ENCODE data around the gene CENPA. TPM values are rescaled to one million over a fixed set of nuclear protein-coding genes. Genes with fewer than 3 reads are reported as not detected.

Gene CENPA
- total RNA-seq, 1 experiment from 2014 or later = 55.0 TPM

DNA sequence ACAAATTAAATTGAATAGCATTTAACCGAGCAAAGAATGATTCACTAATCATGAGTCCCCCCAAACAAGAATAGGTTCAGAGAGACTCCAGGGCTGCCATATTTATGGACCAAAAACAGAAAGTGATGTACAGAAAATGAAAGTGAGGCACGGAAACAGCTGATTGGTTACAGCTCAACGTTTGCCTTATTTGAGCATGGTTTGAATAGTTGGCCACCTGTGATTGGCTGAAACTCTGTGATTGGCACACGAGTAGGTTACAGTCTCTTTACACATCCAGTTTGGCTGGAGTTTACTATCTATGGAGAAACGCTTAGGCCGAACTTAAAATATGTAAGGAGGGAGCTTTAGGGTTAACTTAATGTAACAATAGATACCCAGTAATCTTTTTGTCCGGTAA is 35.1 kb downstream of the CENPA start:
- no peaks in the 10 kb centered on the region for H3K9me3 ChIP-seq (ENCODE audit: control insufficient read depth, insufficient read depth, low read depth, low read length)
- BruUV-seq (replicated peaks) = no TSS peak
- no peak overlapping the region for H3K4me3 ChIP-seq (ENCODE audit: low read depth in 2 of 2, low read length in 2 of 2)
- intact Hi-C loops (cut with micrococcal nuclease; ENCODE audit: unreplicated experiment) = no loop called here
- in situ Hi-C loops (cut with HindIII; ENCODE audit: low pct_unique_long_range_greater_than_20kb, low sequenced_read_pairs) = no loop called here
- no peak overlapping the region for H3K27ac ChIP-seq (ENCODE audit: low read length)
- no peaks in the 10 kb centered on the region for H3K36me3 ChIP-seq (ENCODE audit: control insufficient read depth, insufficient read depth, low read length)
- H3K4me1 ChIP-seq (ENCODE audit: control insufficient read depth, insufficient read depth, low read length) = no peaks in the 10 kb centered on the region
- H3K27me3 ChIP-seq (ENCODE audit: control insufficient read depth, insufficient read depth, low read length) = no peaks in the 10 kb centered on the region
- TF ChIP-seq TCF7L2 (IDR thresholded peaks at IDR 0.05; ENCODE audit: low read depth, low read length) (no peak), SIN3A (IDR thresholded peaks at IDR 0.05; ENCODE audit: borderline replicate concordance, insufficient read depth, low read depth, low read length) (no peak), POLR2AphosphoS5 (IDR thresholded peaks at IDR 0.05; ENCODE audit: low read depth, low read length) (no peak)
- TF ChIP-seq, protein P1, sequence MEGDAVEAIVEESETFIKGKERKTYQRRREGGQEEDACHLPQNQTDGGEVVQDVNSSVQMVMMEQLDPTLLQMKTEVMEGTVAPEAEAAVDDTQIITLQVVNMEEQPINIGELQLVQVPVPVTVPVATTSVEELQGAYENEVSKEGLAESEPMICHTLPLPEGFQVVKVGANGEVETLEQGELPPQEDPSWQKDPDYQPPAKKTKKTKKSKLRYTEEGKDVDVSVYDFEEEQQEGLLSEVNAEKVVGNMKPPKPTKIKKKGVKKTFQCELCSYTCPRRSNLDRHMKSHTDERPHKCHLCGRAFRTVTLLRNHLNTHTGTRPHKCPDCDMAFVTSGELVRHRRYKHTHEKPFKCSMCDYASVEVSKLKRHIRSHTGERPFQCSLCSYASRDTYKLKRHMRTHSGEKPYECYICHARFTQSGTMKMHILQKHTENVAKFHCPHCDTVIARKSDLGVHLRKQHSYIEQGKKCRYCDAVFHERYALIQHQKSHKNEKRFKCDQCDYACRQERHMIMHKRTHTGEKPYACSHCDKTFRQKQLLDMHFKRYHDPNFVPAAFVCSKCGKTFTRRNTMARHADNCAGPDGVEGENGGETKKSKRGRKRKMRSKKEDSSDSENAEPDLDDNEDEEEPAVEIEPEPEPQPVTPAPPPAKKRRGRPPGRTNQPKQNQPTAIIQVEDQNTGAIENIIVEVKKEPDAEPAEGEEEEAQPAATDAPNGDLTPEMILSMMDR (IDR thresholded peaks at IDR 0.05) = no peak
- TF ChIP-seq, protein P2, sequence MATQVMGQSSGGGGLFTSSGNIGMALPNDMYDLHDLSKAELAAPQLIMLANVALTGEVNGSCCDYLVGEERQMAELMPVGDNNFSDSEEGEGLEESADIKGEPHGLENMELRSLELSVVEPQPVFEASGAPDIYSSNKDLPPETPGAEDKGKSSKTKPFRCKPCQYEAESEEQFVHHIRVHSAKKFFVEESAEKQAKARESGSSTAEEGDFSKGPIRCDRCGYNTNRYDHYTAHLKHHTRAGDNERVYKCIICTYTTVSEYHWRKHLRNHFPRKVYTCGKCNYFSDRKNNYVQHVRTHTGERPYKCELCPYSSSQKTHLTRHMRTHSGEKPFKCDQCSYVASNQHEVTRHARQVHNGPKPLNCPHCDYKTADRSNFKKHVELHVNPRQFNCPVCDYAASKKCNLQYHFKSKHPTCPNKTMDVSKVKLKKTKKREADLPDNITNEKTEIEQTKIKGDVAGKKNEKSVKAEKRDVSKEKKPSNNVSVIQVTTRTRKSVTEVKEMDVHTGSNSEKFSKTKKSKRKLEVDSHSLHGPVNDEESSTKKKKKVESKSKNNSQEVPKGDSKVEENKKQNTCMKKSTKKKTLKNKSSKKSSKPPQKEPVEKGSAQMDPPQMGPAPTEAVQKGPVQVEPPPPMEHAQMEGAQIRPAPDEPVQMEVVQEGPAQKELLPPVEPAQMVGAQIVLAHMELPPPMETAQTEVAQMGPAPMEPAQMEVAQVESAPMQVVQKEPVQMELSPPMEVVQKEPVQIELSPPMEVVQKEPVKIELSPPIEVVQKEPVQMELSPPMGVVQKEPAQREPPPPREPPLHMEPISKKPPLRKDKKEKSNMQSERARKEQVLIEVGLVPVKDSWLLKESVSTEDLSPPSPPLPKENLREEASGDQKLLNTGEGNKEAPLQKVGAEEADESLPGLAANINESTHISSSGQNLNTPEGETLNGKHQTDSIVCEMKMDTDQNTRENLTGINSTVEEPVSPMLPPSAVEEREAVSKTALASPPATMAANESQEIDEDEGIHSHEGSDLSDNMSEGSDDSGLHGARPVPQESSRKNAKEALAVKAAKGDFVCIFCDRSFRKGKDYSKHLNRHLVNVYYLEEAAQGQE (IDR thresholded peaks at IDR 0.05; ENCODE audit: insufficient read depth in 1 of 2, low read depth in 2 of 2, low read length in 1 of 2) = no peak
- DNase-seq (ENCODE audit: low read depth, low spot score) (no peak), ATAC-seq (no peak)
- ChIA-PET POLR2A (no interaction called here), CTCF (no interaction called here)

DNA sequence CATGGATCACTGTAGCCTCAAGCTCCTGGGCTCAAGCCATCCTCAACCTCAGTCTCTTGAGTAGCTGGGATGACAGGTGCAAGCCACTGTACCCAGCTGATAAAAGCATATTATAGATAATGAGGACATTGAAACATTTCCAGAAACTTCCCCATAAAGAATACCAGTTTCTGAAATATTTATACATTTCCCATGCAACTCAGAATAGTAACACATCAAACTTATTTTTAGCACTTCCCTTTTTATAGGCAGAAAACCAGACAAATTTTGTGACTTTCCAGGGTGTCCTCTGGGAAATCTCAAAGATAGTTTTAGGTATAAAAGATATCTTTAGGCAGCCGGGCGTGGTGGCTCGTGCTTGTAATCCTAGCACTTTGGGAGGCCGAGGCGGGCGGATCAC is 37.0 kb downstream of the CENPA start:
- in situ Hi-C loops (cut with HindIII; ENCODE audit: low pct_unique_long_range_greater_than_20kb, low sequenced_read_pairs) = no loop called here
- Histone ChIP-seq H3K27me3 (ENCODE audit: control insufficient read depth, insufficient read depth, low read length) (no peaks in the 10 kb centered on the region), H3K36me3 (ENCODE audit: control insufficient read depth, insufficient read depth, low read length) (no peaks in the 10 kb centered on the region), H3K27ac (ENCODE audit: low read length) (no peak overlapping the region), H3K4me3 (ENCODE audit: low read depth in 2 of 2, low read length in 2 of 2) (no peak overlapping the region), H3K9me3 (ENCODE audit: control insufficient read depth, insufficient read depth, low read depth, low read length) (no peaks in the 10 kb centered on the region), H3K4me1 (ENCODE audit: control insufficient read depth, insufficient read depth, low read length) (no peaks in the 10 kb centered on the region)
- intact Hi-C loops (cut with micrococcal nuclease; ENCODE audit: unreplicated experiment) = no loop called here
- no peak for ATAC-seq
- no TSS peak for BruUV-seq (replicated peaks)
- CTCF ChIA-PET = no interaction called here
- TF ChIP-seq, protein P2 (IDR thresholded peaks at IDR 0.05; ENCODE audit: insufficient read depth in 1 of 2, low read depth in 2 of 2, low read length in 1 of 2) = no peak
- TF ChIP-seq POLR2AphosphoS5 (IDR thresholded peaks at IDR 0.05; ENCODE audit: low read depth, low read length) (no peak), TCF7L2 (IDR thresholded peaks at IDR 0.05; ENCODE audit: low read depth, low read length) (no peak), SIN3A (IDR thresholded peaks at IDR 0.05; ENCODE audit: borderline replicate concordance, insufficient read depth, low read depth, low read length) (no peak)
- TF ChIP-seq, protein P1 (IDR thresholded peaks at IDR 0.05) = no peak
- no peak for DNase-seq (ENCODE audit: low read depth, low spot score)
- POLR2A ChIA-PET = no interaction called here
